Measurements from ENCODE around the gene CPTP. TPM values are rescaled to one million over a fixed set of nuclear protein-coding genes. Genes with fewer than 3 reads are reported as not detected.
A peak's percentile ranks its signal among the peaks of the same experiment; 100 is the strongest.
"Not testable (repeated sequence)": the region's sequence is repeated elsewhere in the genome, so short reads cannot be mapped to it uniquely, and the experiment has no call there.

The CPTP gene
- total RNA-seq, 1 donor from 2014 or later: 21.6 TPM

GRCh38 chr1:1352786-1353388 is 28.3 kb downstream of the CPTP start:
- DNase-seq: no peak

GRCh38 chr1:1353389-1354151 is 29.0 kb downstream of the CPTP start:
- DNase-seq: no peak

- no peak for DNase-seq
Observed at GRCh38 chr1:1354271-1355247, 30.0 kb downstream of the CPTP start.

GRCh38 chr1:1355416-1355815 is 30.8 kb downstream of the CPTP start:
- peak; percentile 32 for DNase-seq

GRCh38 chr1:1356166-1356795 is 31.7 kb downstream of the CPTP start:
- no peak for DNase-seq

- DNase-seq: no peak
Observed at GRCh38 chr1:1356796-1357401, 32.3 kb downstream of the CPTP start.

GRCh38 chr1:1357871-1358432 is 33.4 kb downstream of the CPTP start:
- DNase-seq: no peak

- no peak for DNase-seq
Observed at GRCh38 chr1:1358433-1359271, 34.0 kb downstream of the CPTP start, which contains the start of gene MXRA8. Gene MXRA8 (minus strand): TSS chr1:1358555. CDS start chr1:1358504, 51 bp downstream.

- no peak for DNase-seq
Observed at GRCh38 chr1:1359308-1359663, 34.7 kb downstream of the CPTP start.

- no peak for DNase-seq
Observed at GRCh38 chr1:1359664-1360468, 35.3 kb downstream of the CPTP start.

GRCh38 chr1:1360506-1361169 is 36.0 kb downstream of the CPTP start:
- no peak for DNase-seq

- DNase-seq: no peak
Observed at GRCh38 chr1:1361233-1361981, 36.8 kb downstream of the CPTP start.

GRCh38 chr1:1361982-1362423 is 37.4 kb downstream of the CPTP start:
- DNase-seq: peak; percentile 32

- DNase-seq: no peak
Observed at GRCh38 chr1:1364266-1364665, 39.7 kb downstream of the CPTP start.

- DNase-seq: no peak
Observed at GRCh38 chr1:1365875-1366698, 41.5 kb downstream of the CPTP start.

- DNase-seq: no peak
Observed at GRCh38 chr1:1366699-1367066, 42.1 kb downstream of the CPTP start.

GRCh38 chr1:1367315-1367714 is 42.7 kb downstream of the CPTP start:
- no peak for DNase-seq

GRCh38 chr1:1370094-1370493 is 45.5 kb downstream of the CPTP start:
- DNase-seq: not testable (repeated sequence)

All from dermis blood vessel endothelial cell (primary cell).